Ecto neural progenitor cell (in vitro differentiated cells): ENCODE measurements around the gene EIF3D.

Experiments used
- DNase-seq: peaks from one replicate; pipeline ENCODE4 v3.0.0-alpha.2; 2018; ENCODE audit warnings: low spot score

EIF3D gene

DNA sequence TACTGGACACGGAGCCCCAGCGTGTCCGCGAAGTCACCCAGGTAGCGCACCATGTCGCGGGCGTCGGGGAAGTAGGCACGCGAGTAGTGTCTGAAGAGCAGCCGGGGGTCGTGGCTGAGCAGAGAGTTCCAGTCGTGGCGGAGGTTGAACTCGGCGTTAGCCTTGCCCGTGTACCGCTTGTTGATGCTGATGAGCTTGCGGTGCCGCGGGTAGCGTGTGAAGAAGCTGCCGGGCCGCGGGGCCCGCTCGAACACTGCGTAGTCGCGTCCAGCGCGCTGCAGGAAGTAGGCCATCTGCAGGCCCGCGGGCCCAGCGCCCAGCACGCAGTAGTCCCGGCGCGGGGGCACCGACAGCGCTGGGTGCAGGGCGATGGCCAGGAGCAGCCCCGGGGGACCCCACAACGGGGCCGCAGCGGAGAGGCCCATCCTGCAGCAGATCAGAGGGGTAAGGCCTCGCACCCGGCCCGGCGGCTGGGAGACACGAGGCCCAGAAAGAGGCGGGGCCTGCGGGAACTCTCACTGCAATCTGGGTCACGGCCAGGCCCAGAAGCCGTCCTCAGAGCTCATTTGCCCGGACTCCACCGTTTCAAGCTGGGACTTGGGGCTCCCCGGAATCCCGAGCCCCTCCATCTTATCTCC is 22.8 kb downstream of the EIF3D start:
- no peak for DNase-seq

DNA sequence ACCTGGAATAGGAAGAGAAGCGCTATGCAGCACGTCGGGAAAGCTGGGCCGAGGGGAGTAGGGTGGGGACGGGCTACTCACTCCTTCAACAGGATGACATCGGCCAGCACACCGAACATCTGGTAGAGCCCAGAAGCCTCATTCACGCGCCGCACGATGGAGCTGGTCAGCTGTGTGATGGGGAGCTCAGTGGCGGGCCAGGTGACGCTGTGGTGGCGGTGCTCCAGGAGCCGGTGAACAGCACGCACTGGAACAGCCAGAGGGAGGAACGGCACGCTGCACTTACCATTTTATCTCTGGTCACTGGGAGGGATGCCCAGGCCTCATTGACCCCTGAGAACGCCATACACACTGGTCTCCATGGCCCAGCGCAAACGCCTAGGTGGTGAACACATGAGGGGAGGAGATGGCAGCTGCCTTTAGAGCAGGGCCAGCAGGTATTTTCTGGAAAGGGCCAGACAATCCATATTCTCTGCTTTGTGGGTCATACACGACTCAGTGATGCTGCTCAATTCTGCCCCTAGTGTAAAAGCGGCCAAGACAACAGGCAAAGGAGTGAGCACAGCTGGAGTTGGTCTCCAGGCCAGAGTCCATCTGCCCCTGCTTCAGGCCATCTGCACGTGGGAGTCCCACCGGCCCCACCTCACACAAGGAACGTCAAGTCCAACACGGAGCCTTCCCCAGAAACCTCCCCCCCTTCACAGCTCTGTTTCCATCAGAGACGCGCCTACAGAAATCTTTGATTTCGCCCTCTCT is 30.9 kb downstream of the EIF3D start:
- no peak for DNase-seq

DNA sequence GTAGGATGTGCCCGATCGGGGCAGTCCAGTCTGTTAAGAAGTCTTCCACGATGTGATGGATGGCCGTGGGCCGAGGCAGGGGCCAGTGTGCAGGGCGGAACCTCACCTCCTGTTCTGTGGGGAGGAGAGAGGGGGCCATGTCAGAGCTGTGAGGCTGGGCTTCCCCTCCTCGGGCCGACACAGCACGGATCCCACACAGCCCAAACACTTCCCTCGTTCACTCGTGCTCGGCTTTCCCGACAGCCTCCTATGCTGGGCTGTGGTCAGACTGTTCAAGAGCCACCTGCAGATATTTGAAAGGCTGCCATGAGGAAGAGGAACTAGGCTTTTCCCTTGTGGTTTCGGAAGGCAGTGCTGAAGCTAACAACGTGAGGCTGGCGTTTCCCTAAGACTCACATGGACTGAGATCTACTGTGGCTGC is 35.3 kb downstream of the EIF3D start:
- DNase-seq: no peak

DNA sequence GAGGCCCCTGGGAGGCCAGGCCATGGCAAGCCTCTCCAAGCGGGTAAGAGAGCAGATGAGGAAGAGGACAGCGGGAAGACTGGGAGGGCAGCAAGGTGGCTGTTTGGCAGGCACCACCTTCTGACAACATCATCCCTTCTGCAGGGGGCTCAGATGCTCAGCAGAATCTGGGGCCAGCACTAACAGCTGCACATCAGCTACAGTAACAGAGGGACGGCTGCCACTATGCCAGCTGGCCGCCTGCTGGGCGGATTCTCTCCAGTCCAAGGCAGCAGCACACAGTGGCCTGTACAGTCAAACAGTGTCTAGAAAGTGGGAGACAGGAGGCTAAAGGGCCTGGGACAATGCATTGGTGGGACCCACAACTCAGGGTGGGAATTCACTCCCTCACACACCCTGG is 36.9 kb downstream of the EIF3D start:
- DNase-seq: no peak

DNA sequence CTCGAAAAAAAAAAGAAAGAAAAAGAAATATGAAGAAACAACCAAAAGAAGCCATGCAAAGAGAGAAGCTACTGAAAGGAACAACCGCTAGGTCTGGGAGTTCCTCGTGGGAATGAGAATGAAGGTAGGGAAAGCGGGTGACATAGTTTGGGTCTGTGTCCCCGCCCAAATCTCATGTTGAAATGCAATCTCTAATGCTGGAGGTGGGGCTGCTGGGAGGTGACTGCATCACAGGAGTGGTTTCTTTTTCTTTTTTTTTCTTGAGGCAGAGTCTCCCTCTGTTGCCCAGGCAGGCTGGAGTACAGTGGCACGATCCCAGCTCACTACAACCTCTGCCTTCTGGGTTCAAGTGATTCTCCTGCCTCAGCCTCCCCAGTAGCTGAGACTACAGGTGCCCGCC is 37.8 kb downstream of the EIF3D start:
- no peak for DNase-seq

DNA sequence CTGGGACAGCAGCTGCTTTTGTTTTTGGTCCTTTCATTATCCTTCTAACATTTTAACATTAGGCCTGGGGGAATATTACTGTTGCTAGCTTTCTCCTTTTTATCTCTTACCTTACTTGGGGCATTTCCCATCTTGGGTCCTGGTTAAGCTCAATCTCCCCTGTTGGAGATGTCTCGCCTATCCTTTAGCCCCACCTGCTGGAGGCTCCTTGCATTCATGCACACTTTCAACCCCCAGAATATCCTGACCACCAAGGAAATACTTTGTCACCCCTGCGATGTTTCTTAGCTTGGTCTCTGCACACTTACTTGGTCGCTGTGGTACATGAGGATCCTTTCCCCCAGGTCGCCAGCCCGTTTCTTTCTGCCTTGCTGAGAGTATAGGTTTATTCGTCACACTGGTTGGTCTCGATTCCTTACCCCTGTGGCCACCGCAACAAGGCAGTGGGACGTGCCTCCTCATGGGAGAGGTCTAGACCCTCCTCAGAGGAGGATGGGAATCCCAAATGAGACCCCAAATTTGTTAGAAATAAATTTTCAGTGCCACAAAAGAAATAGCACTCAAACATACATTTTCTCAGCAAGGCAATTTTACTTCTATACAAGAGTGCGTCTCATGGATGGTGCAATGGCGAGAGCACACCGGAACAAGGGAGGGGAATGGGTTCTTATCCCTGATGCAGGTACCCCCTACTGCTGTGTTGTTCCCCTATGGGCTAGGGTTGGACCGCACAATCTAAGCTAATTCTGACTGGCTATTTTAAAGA is 42.2 kb downstream of the EIF3D start:
- DNase-seq: peak; percentile 72

DNA sequence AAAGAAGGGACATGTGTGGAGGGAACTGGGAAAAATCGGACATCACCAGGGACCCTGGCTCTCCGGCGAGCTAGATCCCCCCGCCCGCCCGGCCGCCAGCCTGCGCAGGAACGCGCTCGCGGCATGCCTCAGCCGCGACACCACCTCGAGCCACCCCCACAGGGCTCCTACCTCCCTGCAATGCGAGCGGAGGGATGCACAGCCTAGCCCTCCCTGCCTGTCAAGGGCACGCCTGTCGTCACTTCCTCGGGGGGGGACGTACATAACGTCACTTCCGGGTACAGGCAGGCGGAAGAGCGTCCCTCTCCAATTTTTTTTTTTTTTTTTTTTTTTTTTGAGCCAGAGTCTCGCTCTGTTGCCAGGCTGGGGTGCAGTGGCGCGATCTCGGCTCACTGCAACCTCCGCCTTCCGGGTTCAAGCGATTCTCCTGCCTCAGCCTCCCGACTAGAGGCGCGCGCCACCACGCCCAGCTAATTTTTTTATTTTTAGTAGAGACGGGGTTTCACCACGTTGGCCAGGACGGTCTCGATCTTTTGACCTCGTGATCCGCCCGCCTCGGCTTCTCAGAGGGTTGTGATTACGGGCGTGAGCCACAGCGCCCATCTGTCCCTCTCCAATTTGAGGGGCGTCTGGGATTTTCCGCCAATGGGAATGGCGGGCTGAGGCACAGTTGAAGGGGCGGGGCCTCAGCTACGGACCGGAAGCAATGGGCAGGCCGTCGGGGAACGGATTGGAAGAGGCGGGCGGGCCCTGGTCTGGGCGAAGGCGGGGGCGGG is 47.4 kb downstream of the EIF3D start, which contains the start of gene TXN2:
TXN2 (minus strand) TSS at position 248 of the 776 bp plus-strand sequence. CDS start 803 bp downstream, outside the sequence.
- peak; percentile 96 for DNase-seq

DNA sequence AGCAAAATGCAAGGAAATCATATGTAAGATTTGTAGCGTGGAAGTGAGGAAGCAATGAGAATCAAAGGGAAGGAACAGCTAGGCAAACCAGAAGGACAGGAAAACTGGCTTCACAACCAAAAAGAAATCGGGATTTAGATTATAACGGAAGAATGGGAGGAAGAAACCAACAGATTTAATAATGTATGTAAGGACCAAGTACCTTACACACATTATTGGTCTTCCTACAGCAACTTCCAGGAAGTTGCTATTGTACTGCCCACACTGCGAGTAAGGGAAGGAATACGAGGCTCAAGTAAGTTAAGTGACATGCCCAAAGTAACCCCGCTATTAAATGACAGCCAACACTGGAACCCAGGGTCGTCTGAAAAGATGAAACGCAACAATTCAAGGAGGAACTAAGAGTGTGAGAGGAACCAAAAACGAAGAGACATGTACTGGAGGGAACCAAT is 48.0 kb downstream of the EIF3D start:
- DNase-seq: no peak

DNA sequence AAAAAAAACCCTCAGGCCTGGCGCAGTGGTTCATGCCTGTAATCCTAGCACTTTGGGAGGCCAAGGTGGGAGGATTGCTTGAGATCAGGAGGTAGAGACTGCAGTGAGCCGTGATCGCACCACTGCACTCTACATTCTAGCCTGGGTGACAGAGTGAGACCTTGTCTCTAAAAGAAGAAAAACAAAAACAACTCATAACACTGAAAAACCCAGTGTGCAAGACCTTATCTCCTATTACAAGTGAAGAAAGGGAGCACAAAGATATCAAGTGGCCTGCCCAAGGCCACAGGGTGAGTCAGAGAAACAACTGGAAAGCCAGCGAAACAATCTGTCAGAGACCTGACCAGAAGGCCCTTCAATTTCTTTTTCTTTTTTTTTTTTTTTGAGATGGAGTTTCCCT is 50.0 kb downstream of the EIF3D start:
- no peak for DNase-seq

DNA sequence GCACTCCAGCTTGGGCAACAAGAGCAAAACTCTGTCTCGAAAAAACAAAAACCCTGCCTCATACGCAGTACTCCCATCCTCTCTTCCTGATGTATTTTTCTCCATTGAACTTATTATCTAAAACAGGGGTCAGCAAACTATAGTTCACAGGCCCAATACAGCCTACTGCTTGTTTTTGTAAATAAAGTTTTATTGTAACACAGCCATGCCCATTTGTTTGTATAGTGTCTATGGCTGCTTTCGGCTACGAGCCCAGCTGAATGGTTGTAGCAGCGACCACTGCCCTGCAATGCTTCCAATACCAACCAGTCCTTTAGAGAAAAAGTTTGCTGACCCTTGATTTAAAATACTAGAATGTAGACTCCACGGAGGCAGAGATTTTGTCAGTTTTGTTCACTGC is 53.6 kb downstream of the EIF3D start:
- DNase-seq: no peak

DNA sequence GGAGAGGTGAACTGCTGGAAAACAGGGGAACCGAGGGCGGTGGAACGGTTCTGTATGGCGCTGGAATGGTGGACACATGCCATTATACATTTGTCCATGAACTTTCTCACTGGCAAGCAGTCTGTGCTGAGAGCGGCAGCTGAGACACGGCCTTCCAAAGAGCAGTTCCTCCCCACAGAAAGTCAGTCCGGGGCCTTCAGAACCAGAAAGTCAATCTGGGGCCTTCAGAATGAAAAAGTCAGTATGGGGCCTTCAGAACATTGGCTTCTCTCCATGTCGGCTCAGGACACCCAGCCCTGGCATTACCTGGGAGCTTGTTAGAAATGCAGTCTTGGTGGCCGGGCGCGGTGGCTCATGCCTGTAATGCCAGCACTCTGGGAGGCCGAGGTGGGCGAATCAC is 56.3 kb downstream of the EIF3D start:
- no peak for DNase-seq

DNA sequence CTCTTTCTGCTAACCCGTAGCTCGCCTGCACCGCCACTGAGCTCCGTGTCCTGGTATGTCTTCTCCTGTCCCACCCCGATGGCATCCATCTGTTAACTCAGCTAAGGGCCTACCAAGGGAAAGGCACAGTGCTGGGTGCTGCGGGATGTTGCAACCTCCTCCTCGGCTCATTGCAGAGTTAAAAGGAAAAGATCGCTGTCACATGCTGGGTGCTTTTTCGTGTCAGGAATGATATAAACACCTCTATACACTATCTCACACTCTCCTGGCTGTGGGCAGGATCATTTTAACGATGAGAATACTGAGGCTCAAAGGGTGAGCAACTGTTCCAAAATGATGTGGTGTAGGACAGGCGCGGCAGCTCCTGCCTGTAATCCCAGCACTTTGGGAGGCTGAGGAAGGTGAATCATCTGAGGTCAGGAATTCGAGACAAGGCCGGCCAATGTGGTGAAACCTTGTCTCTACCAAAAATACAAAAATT is 57.6 kb downstream of the EIF3D start:
- no peak for DNase-seq

DNA sequence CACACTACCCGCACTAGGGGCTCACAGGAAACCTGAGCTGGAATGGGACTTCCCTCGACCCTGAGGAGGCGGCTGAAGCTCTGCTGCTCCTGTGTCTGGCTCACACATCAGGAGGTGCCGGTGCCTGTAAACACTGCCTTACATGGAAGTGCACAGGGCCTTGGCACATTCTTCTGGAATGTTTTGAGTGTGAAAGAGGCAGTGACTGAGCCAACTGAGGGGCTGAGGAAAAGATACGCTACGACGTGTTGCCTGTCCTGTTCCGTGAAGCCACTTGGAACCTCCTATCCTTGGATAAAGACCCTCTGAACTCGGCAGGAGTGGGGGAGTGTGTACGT is 58.0 kb downstream of the EIF3D start:
- no peak for DNase-seq

DNA sequence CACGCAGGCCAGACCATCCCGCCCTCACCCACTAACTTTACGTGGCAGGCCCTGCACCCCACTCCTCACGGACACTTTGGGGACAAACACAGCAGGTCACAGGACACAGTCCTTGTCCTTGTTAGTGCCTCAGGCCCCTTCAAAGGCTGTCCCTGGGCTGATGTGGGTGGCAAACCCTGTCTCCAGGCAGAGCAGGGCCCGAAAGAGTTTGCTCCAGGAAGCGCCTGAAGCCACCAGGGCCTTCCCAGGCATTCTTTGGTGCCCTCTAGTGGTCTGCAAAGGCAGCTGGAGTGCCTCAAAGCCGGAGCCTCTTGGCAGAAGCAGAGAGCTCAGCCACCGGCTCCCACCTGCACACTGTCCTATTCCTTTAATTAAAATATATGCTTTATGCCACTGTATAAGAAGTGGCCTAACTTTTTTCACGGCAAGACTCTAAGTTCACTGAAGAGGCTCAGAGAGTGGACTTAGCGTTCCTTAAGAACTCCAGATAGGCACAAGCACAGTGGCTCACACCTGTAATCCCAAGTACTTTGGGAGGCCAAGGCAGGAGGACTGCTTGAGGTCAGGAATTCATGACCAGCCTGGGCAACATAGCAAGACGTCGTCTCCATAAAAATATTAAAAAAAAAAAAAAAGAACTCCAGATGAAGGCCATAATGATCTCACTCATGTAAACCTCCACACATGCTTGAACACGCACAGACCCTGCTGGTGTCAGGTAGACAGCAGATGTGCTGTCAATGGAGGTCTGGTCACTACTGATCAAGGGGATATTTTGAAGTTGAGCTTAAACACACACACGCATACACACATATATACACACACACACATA is 58.6 kb downstream of the EIF3D start:
- peak; percentile 88 for DNase-seq

DNA sequence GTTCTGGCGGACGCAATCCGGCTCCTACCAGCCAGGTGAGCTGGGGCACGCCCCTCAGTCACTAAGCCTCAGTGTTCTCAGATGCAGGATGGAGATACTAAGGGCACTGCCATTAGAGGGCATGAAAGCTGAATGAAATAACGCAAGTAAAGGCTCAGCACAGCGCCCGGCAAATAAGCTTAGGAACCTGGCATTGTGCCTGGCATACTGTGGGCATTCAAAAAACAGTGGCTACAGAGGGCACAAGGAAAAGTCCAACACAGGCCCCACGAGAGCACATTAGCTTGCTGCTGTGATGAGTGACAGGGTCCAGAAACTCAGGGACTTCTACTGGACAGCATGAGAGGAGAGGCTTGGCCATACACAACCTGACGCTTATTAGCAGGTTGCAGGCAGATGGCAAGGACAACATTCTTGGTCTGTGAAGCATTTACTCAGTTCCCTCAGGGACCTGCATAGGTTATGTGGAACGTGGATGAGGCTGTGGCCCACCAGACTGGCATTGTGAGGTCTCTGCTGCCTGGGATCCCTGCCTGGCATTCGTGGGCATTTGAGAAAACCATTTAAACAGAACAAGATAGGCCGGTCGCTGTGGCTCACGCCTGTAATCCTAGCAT is 59.8 kb downstream of the EIF3D start:
- no peak for DNase-seq

DNA sequence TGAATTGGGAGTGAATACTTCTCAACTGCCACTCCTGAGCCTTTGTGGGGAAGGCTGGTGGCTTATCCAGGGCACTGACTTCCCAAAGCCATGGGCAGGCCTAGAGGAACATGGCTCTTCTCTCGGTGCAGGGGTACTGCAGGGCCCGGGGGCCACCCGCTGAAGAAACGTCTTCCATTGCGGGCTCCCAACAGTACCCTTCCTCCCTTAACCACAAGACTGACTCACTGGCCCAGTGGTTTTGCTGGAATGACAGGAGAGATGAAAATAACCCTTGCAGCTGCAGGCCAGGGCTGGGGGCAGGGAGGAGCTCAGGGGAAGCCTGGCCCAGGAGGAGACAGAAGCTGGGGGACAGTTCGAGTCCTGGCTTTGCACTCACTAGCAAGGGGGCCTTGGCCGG is 61.0 kb downstream of the EIF3D start:
- no peak for DNase-seq

DNA sequence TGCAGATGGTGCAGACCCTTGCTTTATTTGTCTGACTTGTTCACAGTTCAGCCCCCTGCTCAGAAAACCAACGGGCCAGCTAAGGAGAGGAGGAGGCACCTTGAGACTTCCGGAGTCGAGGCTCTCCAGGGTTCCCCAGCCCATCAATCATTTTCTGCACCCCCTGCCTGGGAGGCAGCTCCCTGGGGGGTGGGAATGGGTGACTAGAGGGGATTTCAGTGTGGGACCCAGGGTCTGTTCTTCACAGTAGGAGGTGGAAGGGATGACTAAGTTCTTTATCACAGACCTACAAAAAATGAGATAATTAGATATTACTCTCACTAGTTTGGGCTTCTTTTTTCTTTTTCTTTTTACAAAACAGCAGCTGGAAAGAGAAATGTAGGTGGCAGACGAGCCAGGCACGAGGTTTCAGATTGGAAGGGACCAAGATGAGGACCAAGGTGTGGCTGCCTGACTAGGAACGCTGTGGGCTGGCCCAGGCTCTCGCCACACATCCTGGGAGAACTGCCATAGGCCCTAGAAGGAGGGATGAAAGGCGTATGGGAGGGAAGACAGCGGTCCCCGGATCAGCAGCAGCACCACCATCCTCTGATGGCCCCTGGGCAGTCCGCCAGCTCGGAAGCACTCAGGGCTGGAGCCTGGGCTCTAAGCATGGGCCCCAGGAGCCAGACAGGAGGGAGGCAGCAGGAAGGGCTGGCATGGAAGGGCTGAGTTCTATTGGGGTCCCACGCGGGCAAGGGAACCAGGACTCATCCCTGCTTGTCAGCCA is 61.7 kb downstream of the EIF3D start:
- no peak for DNase-seq

DNA sequence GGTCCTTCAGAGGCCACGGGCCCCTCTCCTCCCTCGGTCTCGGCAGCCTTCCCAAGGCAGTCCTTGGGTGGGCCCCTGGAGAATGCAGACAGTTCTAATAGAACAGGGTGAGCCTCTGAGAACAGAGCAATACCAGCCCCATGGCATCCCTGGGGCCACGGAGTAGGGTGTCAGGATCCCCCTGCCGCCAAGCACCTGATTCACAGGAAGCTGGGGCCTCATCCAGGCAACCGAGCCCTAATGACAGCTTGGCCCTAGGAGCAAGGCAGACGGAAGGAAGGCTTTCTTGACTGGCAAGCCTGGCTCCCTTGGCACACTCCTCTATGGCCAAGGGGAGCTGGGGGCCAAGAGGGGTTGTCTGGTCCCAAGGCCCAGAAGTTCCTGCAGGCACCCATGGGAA is 62.7 kb downstream of the EIF3D start:
- DNase-seq: no peak

DNA sequence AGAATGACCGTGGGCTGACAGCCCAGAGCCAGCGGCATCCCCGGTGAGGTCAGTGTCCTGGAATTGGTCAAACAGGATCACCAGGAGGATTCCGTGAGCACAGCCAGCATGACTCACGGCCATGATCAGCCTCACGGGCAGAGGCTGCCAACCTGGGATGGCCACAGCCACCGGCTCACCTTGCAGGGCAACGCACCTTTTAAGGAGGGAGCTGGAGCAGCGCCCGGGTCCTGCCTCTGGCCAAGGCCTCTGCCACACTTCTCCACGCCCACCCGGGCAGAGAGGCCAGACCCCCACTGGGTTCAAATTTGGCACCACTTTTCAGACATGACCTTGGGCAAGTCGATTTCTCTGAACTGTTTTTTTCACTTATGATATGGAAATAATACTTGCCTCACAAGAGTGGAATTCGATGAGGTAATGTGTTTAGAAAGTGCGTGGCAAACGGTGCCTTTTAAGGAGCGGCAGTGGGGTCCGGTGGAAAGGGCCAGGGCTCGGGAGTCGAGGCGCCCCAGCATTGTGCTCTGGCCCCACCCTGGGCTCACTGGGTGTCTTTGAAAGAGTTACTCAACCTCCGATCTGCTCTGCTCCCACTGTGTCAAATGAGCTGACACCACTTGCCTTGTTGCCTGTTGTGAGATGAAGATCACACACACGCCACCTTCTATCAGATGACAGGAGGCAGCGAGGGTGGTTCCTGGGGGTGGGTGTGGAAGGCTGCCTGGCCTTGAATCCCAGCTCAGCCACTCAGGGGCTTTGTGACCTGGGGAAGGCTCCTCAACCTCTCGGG is 63.5 kb downstream of the EIF3D start:
- DNase-seq: no peak
